ENCODE measurements around the gene NKAIN4. TPM values are rescaled to one million over a fixed set of nuclear protein-coding genes. Genes with fewer than 3 reads are reported as not detected.

NKAIN4 gene
- total RNA-seq, 1 donor from 2014 or later, result 1.1 TPM

DNA sequence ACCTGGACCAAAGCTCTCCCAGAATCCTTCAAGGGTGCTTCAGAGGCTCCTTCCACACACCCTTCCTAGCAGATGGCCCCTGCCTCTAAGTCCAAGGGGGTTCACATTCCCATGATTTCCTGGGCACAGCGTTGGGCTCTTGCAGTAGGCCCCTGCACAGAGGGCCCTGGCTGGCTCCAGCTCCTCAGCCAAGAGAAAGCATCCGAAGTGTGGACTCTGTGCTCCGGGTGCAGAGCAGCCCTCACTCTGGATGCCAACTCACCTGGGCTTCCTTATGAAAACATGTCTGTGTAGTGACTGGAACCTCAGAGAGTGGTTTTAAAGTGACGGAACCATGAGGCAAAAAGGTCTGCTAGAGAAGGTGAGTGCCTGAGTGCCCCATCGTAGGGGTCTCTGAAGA lies 49.9 kb downstream of the NKAIN4 start:
- DNase-seq (ENCODE audit: low read depth), result no peak
- Histone ChIP-seq H3K4me3 (ENCODE audit: low read depth, low read length) (no peak overlapping the region), H3K36me3 (ENCODE audit: control insufficient read depth, insufficient read depth, low read length) (peaks cover 31% of the 10 kb centered on the region), H3K27me3 (ENCODE audit: control insufficient read depth, insufficient read depth, low read length) (no peaks in the 10 kb centered on the region)
- TF ChIP-seq, protein P1, sequence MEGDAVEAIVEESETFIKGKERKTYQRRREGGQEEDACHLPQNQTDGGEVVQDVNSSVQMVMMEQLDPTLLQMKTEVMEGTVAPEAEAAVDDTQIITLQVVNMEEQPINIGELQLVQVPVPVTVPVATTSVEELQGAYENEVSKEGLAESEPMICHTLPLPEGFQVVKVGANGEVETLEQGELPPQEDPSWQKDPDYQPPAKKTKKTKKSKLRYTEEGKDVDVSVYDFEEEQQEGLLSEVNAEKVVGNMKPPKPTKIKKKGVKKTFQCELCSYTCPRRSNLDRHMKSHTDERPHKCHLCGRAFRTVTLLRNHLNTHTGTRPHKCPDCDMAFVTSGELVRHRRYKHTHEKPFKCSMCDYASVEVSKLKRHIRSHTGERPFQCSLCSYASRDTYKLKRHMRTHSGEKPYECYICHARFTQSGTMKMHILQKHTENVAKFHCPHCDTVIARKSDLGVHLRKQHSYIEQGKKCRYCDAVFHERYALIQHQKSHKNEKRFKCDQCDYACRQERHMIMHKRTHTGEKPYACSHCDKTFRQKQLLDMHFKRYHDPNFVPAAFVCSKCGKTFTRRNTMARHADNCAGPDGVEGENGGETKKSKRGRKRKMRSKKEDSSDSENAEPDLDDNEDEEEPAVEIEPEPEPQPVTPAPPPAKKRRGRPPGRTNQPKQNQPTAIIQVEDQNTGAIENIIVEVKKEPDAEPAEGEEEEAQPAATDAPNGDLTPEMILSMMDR (IDR thresholded peaks at IDR 0.05; ENCODE audit: insufficient read depth, low read length, severe bottlenecking), result no peak
- no peak for FAIRE-seq

DNA sequence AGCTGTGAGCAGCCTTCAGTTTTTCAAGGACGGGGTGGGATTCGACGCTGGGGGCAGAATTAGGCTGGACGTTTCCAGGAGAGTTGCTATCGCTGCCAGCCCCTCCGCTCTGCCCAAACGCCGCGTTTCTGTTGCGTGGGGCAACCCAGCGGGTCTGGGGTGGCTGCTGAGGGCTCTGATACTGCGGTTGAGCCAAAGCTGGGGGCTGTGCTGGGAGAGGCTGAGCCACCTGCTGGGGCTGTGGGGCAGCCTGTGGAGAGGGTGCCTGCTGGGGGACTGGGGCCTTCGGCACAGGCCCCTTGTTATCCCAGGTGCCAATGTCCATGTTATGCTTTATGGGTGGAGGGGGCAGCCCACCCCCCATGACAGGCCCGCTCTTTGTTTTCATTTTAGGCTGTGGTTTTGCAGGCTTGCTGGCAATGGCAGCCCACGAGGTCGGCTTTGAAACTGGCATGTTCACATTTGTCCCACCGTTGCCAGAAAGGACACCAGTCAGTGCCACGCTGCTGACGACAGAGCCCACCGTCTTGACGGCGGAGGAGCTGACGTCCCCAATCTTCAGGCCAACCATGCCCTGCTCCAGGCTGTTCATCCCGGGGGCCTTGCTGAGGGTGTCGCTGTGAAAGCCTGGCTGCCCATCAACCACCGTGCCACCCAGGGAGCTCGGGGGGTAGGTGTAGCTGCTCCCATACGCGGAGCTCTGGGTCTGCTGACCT lies 51.3 kb downstream of the NKAIN4 start:
- TF ChIP-seq, protein P1 (IDR thresholded peaks at IDR 0.05; ENCODE audit: insufficient read depth, low read length, severe bottlenecking), result no peak
- Histone ChIP-seq H3K27me3 (ENCODE audit: control insufficient read depth, insufficient read depth, low read length) (no peaks in the 10 kb centered on the region), H3K4me3 (ENCODE audit: low read depth, low read length) (no peak overlapping the region), H3K36me3 (ENCODE audit: control insufficient read depth, insufficient read depth, low read length) (peaks cover 25% of the 10 kb centered on the region)
- no peak for FAIRE-seq
- no peak for DNase-seq (ENCODE audit: low read depth)

DNA sequence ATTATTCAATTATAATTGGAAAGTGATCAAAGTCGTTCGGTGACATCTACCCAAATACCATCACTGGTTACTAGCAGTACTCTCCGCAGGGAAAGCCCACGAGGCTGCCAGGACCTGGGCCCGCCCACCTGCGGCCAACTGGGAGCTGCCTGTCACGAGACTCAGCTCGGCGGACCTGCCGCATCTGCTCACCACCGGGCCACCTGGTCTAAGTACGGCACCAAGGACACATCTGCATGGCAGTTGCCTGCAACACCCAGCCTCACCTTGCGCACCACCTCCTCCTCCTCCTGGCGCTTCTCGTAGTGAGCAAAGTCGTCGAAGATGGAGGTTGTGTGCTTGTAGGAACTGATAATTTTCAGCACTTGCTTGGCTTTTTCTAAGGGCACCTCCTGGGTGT lies 52.2 kb downstream of the NKAIN4 start:
- Histone ChIP-seq H3K27me3 (ENCODE audit: control insufficient read depth, insufficient read depth, low read length) (no peaks in the 10 kb centered on the region), H3K4me3 (ENCODE audit: low read depth, low read length) (no peak overlapping the region), H3K36me3 (ENCODE audit: control insufficient read depth, insufficient read depth, low read length) (peaks cover 25% of the 10 kb centered on the region)
- TF ChIP-seq, protein P1 (IDR thresholded peaks at IDR 0.05; ENCODE audit: insufficient read depth, low read length, severe bottlenecking), result no peak
- FAIRE-seq (no peak), DNase-seq (ENCODE audit: low read depth) (no peak)

DNA sequence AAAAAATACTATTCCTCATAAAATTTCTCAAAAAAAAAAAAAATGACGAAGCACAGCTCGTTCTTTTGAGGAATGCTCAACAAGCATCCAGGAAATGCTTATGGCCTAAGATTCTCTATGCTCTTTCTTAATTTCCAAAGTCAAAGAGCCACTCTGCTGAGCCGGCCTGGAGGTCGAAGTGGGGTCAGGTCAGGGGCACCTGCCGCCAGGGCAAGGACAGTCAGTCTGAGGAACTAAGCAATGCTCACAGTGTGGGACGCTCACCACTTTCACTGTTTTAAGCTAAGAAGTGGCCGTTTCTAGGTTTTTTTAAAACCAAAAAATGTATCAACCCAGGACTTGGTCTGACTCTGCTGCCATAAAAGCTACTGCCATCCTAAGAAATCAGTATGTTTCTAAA lies 55.7 kb downstream of the NKAIN4 start:
- no peak for FAIRE-seq
- DNase-seq (ENCODE audit: low read depth), result no peak
- Histone ChIP-seq H3K4me3 (ENCODE audit: low read depth, low read length) (no peak overlapping the region), H3K36me3 (ENCODE audit: control insufficient read depth, insufficient read depth, low read length) (peaks cover 17% of the 10 kb centered on the region), H3K27me3 (ENCODE audit: control insufficient read depth, insufficient read depth, low read length) (no peaks in the 10 kb centered on the region)
- TF ChIP-seq, protein P1 (IDR thresholded peaks at IDR 0.05; ENCODE audit: insufficient read depth, low read length, severe bottlenecking), result no peak

DNA sequence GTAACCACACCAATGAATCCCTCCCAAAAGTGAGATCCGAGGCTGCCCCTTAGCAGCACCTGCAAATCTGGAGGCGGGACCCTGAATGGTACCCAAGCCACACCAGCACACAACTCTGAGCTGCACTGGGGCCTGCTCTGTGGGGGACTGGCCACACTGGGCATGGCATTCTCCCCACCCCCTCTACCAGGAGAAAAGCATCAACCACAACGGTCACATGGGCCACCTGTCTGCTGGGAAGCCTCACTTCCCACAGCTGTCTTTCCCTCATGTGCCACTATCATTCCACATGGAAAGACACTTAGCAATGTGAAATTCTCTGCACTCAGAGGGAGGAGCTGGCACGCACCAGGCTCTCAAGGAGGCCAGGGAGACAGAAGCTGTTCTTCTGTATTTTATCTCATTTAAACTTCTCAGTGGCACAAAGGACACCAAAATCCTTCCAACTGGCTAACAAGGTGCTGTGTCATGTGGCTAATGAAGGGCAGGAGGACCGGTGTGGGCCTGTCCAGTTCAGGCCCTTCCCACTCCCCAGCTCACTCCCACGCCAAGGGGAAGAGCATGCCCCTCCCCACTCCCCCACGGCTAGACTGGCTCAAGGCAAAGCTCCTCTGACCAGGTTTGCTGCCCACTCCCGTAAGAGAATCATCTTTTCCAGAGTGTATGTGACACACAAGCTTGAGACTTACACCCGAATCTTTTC lies 57.3 kb downstream of the NKAIN4 start:
- Histone ChIP-seq H3K4me3 (ENCODE audit: low read depth, low read length) (no peak overlapping the region), H3K36me3 (ENCODE audit: control insufficient read depth, insufficient read depth, low read length) (peaks cover 3% of the 10 kb centered on the region), H3K27me3 (ENCODE audit: control insufficient read depth, insufficient read depth, low read length) (no peaks in the 10 kb centered on the region)
- no peak for DNase-seq (ENCODE audit: low read depth)
- no peak for FAIRE-seq
- TF ChIP-seq, protein P1 (IDR thresholded peaks at IDR 0.05; ENCODE audit: insufficient read depth, low read length, severe bottlenecking), result no peak

All from bronchial epithelial cell (primary cell).